Upper lobe of left lung (tissue), 6 donors: ENCODE data around the gene ITSN1. TPM values are rescaled to one million over a fixed set of nuclear protein-coding genes. Genes with fewer than 3 reads are reported as not detected.

Experiments used
- ATAC-seq, 2 donors: fragments of 200-7000 bp; cut with Tn5 transposase; one replicate each; pipeline ENCODE4 v1.9.1; 2022; ENCODE audit warnings: mild to moderate bottlenecking in 2 of 2, moderate library complexity in 2 of 2; ENCODE audit not compliant: low FRiP score in 2 of 2
- DNase-seq, 2 donors: peaks; one replicate each; pipeline ENCODE4 v3.0.0-alpha.2; 2019 to 2020
- H3K27ac ChIP-seq, 4 donors: fragments of 200-600 bp; sonication (generic); one replicate each; pipeline ENCODE4 v1.5.1; 2016 to 2019
- H3K27me3 ChIP-seq, 4 donors: fragments of 200-600 bp; sonication (generic); one replicate each; pipeline ENCODE4 v1.5.1; 2017 to 2019
- H3K36me3 ChIP-seq, 4 donors: fragments of 200-600 bp; sonication (generic); one replicate each; pipeline ENCODE4 v1.5.1; 2016 to 2019
- H3K4me1 ChIP-seq, 4 donors: fragments of 200-600 bp; sonication (generic); one replicate each; pipeline ENCODE4 v1.5.1; 2018 to 2019
- H3K4me3 ChIP-seq, 4 donors: fragments of 200-600 bp; sonication (generic); one replicate each; pipeline ENCODE4 v1.5.1; 2017 to 2019; ENCODE audit warnings: mild to moderate bottlenecking in 2 of 4, moderate library complexity in 1 of 4
- H3K9me3 ChIP-seq, 4 donors: fragments of 200-600 bp; sonication (generic); one replicate each; pipeline ENCODE4 v1.5.1; 2018 to 2019
- CTCF ChIP-seq, 6 experiments: fragments of 450-650 bp in 4 of 6; fragments of 200-600 bp in 2 of 6; sonication (generic) in 2 of 6; IDR thresholded peaks; one replicate each; pipeline ENCODE4 v1.5.1; 2016 to 2019; ENCODE audit warnings: antibody characterized with exemption in 6 of 6
- EP300 ChIP-seq, 4 donors: sonication (generic); formaldehyde crosslinking; IDR thresholded peaks; one replicate each; pipeline ENCODE4 v1.5.1; 2017; ENCODE audit warnings: antibody characterized with exemption in 4 of 4, control low read depth in 2 of 4
- POLR2A ChIP-seq, 4 donors: fragments of 450-650 bp; IDR thresholded peaks; one replicate each; pipeline ENCODE4 v1.5.1; 2016 to 2017; ENCODE audit warnings: antibody characterized with exemption in 4 of 4, mild to moderate bottlenecking in 2 of 4
- POLR2AphosphoS5 ChIP-seq, 2 donors: sonication (generic); formaldehyde crosslinking; IDR thresholded peaks; one replicate each; pipeline ENCODE4 v1.5.1; 2017; ENCODE audit warnings: antibody characterized with exemption in 2 of 2
- WGBS, 2 donors: methylation state at CpG; one replicate each; pipeline ENCODE4 v1.1.5; 2017 to 2018; 5-methylcytosine and 5-hydroxymethylcytosine counted together
- total RNA-seq, 6 donors: library from RNA; depleted of rRNA in 4 of 6; stranded (reverse); fragments of >200 nt in 4 of 6; gene quantifications; one replicate each; pipeline versions ENCODE4 v1.1.0 to v1.2.1, GENCODE V29; 2016 to 2021
- donor health status: DM: no; HTN: no; CAD: no; lungs with moderate emphysema.
- donor health status: DM: no; HTN: yes; CAD: no; lungs with severe emphysema.

ITSN1 gene
- total RNA-seq, 6 donors from 2014 or later = 19.3 to 103 (median 38.7) TPM

GRCh38 chr21:33770542-33770941 is 128.2 kb downstream of the ITSN1 start:
- Histone ChIP-seq H3K36me3 (peaks cover 3 to 41% (median 9%) of the 10 kb centered on the region in 4 donors), H3K4me1 (no peaks in the 10 kb centered on the region), H3K9me3 (no peaks in the 10 kb centered on the region), H3K27me3 (no peaks in the 10 kb centered on the region), H3K4me3 (no peak overlapping the region), H3K27ac (no peak overlapping the region)
- TF ChIP-seq EP300 (IDR thresholded peaks at IDR 0.05) (no peak), POLR2A (IDR thresholded peaks at IDR 0.05) (no peak), CTCF (IDR thresholded peaks at IDR 0.05) (no peak), POLR2AphosphoS5 (IDR thresholded peaks at IDR 0.05) (no peak)
- DNase-seq = no peak
- no peak for ATAC-seq
- WGBS, 2 donors = 93 to 97% methylated on average over 3 of the region's 3 CpGs

- Histone ChIP-seq H3K9me3 (no peaks in the 10 kb centered on the region), H3K27me3 (no peaks in the 10 kb centered on the region), H3K27ac (no peak overlapping the region), H3K36me3 (peaks cover 3 to 42% (median 5%) of the 10 kb centered on the region in 4 donors), H3K4me1 (no peaks in the 10 kb centered on the region), H3K4me3 (no peak overlapping the region)
- no peak for ATAC-seq
- peak in 1 of 2 donors; percentile 52 for DNase-seq
- TF ChIP-seq POLR2A (IDR thresholded peaks at IDR 0.05) (no peak), CTCF (IDR thresholded peaks at IDR 0.05) (no peak), EP300 (IDR thresholded peaks at IDR 0.05) (no peak), POLR2AphosphoS5 (IDR thresholded peaks at IDR 0.05) (no peak)
- WGBS, 2 donors = 96% methylated on average over 18 of the region's 18 CpGs
These were observed 129.7 kb downstream of the ITSN1 start for GRCh38 chr21:33771976-33772375.

- H3K4me1 ChIP-seq = no peaks in the 10 kb centered on the region
- TF ChIP-seq POLR2A (IDR thresholded peaks at IDR 0.05) = no peak
- TF ChIP-seq CTCF (IDR thresholded peaks at IDR 0.05) = no peak
- no peak for TF ChIP-seq POLR2AphosphoS5 (IDR thresholded peaks at IDR 0.05)
- TF ChIP-seq EP300 (IDR thresholded peaks at IDR 0.05) = no peak
- ATAC-seq (no peak), DNase-seq (no peak)
- WGBS, 2 donors = 58 to 77% methylated on average over 4 of the region's 4 CpGs
- no peak overlapping the region for H3K4me3 ChIP-seq
- H3K9me3 ChIP-seq = no peaks in the 10 kb centered on the region
- H3K27ac ChIP-seq = no peak overlapping the region
- H3K27me3 ChIP-seq = no peaks in the 10 kb centered on the region
- peaks cover 3 to 41% (median 5%) of the 10 kb centered on the region in 4 donors for H3K36me3 ChIP-seq
These were observed 132.2 kb downstream of the ITSN1 start for GRCh38 chr21:33774551-33774950.

GRCh38 chr21:33775100-33775828 is 133.0 kb downstream of the ITSN1 start:
- Histone ChIP-seq H3K27me3 (no peaks in the 10 kb centered on the region), H3K4me3 (no peak overlapping the region), H3K9me3 (no peaks in the 10 kb centered on the region), H3K27ac (no peak overlapping the region), H3K4me1 (no peaks in the 10 kb centered on the region), H3K36me3 (peaks cover 3 to 34% (median 4%) of the 10 kb centered on the region in 4 donors)
- 71 to 85% methylated on average over 2 of the region's 2 CpGs for WGBS, 2 donors
- TF ChIP-seq POLR2A (IDR thresholded peaks at IDR 0.05) (no peak), POLR2AphosphoS5 (IDR thresholded peaks at IDR 0.05) (no peak), CTCF (IDR thresholded peaks at IDR 0.05) (no peak), EP300 (IDR thresholded peaks at IDR 0.05) (no peak)
- no peak for ATAC-seq
- peak in 1 of 2 donors; percentile 22 for DNase-seq

GRCh38 chr21:33780631-33781030 is 138.3 kb downstream of the ITSN1 start:
- TF ChIP-seq CTCF (IDR thresholded peaks at IDR 0.05) (no peak), POLR2AphosphoS5 (IDR thresholded peaks at IDR 0.05) (no peak), EP300 (IDR thresholded peaks at IDR 0.05) (no peak), POLR2A (IDR thresholded peaks at IDR 0.05) (no peak)

More at GRCh38 chr21:33780631-33781030, 138.3 kb downstream of the ITSN1 start:
- DNase-seq (no peak), ATAC-seq (no peak)
- Histone ChIP-seq H3K4me1 (no peaks in the 10 kb centered on the region), H3K4me3 (no peak overlapping the region), H3K9me3 (no peaks in the 10 kb centered on the region), H3K36me3 (peaks cover 0 to 16% (median 0%) of the 10 kb centered on the region in 4 donors), H3K27ac (no peak overlapping the region), H3K27me3 (no peaks in the 10 kb centered on the region)
- WGBS, 2 donors = 90 to 93% methylated on average over 2 of the region's 2 CpGs
